ENCODE data around the gene COL4A1.

The COL4A1 gene

GRCh38 chr13:110238818-110239195, 68.2 kb downstream of the COL4A1 start:
- no peak for DNase-seq (ENCODE audit: low read depth, low spot score)

GRCh38 chr13:110237875-110238817, 68.8 kb downstream of the COL4A1 start:
- no peak for DNase-seq (ENCODE audit: low read depth, low spot score)

GRCh38 chr13:110236831-110237261, 70.1 kb downstream of the COL4A1 start:
- no peak for DNase-seq (ENCODE audit: low read depth, low spot score)

GRCh38 chr13:110236431-110236830, 70.5 kb downstream of the COL4A1 start:
- no peak for DNase-seq (ENCODE audit: low read depth, low spot score)

GRCh38 chr13:110234532-110234931, 72.4 kb downstream of the COL4A1 start:
- DNase-seq (ENCODE audit: low read depth, low spot score): no peak

- DNase-seq (ENCODE audit: low read depth, low spot score): no peak
Measured at GRCh38 chr13:110233951-110234280, 73.0 kb downstream of the COL4A1 start.

GRCh38 chr13:110233181-110233950, 73.6 kb downstream of the COL4A1 start:
- peak; percentile 72 for DNase-seq (ENCODE audit: low read depth, low spot score)

GRCh38 chr13:110232756-110233155, 74.2 kb downstream of the COL4A1 start:
- DNase-seq (ENCODE audit: low read depth, low spot score): no peak

GRCh38 chr13:110232142-110232541, 74.8 kb downstream of the COL4A1 start:
- DNase-seq (ENCODE audit: low read depth, low spot score): no peak

- no peak for DNase-seq (ENCODE audit: low read depth, low spot score)
Measured at GRCh38 chr13:110231348-110232047, 75.5 kb downstream of the COL4A1 start.

GRCh38 chr13:110230661-110231347, 76.2 kb downstream of the COL4A1 start:
- no peak for DNase-seq (ENCODE audit: low read depth, low spot score)

- DNase-seq (ENCODE audit: low read depth, low spot score): no peak
Measured at GRCh38 chr13:110229905-110230563, 76.9 kb downstream of the COL4A1 start.

GRCh38 chr13:110228936-110229904, 77.7 kb downstream of the COL4A1 start:
- DNase-seq (ENCODE audit: low read depth, low spot score): no peak

- DNase-seq (ENCODE audit: low read depth, low spot score): no peak
Measured at GRCh38 chr13:110227864-110228643, 78.9 kb downstream of the COL4A1 start.

GRCh38 chr13:110227416-110227815, 79.5 kb downstream of the COL4A1 start:
- no peak for DNase-seq (ENCODE audit: low read depth, low spot score)

- no peak for DNase-seq (ENCODE audit: low read depth, low spot score)
Measured at GRCh38 chr13:110225609-110226574, 81.1 kb downstream of the COL4A1 start.

- no peak for DNase-seq (ENCODE audit: low read depth, low spot score)
Measured at GRCh38 chr13:110225003-110225402, 82.0 kb downstream of the COL4A1 start.

- no peak for DNase-seq (ENCODE audit: low read depth, low spot score)
Measured at GRCh38 chr13:110224519-110224918, 82.4 kb downstream of the COL4A1 start.

All from brain pericyte (primary cell).